ENCODE results near the gene EDAR.

DNA sequence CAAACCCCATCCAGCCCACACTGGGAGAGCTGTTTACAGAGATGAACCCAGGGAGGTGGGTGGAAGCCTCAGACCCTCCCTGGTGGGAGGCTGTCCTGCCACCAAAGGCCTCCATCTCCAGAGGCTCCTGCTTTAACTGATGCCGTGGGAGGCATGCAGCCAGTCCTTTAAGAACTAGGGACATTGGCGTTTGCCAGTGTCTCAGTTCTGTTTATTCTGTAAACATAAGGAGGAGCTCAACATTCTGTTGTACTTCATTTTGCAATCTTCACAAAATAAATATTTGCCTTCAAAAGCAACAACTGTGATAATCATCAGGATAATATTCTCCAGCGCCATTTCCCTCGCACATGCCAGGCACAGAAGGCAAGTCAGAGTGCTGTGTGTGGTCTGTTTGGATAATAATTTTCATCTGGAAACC lies 6.8 kb downstream of the EDAR start:
- TF ChIP-seq GATA2 (IDR thresholded peaks at IDR 0.05; ENCODE audit: low read depth, low read length) (no peak), GATA3 (IDR thresholded peaks at IDR 0.05; ENCODE audit: low read depth, low read length) (no peak)

Data from SH-SY5Y (cell line).